Stimulated activated CD4-positive, alpha-beta T cell treated with anti-CD3 and anti-CD28 coated beads, Interleukin-2, amount 100 ng/mL, for 24 hours (primary cell): ENCODE data around the gene DNAJC30.

ENCODE experiments used
- DNase-seq, 2 donors: peaks; one replicate each; pipeline ENCODE4 v3.0.0-alpha.2; 2020

Gene DNAJC30

DNA sequence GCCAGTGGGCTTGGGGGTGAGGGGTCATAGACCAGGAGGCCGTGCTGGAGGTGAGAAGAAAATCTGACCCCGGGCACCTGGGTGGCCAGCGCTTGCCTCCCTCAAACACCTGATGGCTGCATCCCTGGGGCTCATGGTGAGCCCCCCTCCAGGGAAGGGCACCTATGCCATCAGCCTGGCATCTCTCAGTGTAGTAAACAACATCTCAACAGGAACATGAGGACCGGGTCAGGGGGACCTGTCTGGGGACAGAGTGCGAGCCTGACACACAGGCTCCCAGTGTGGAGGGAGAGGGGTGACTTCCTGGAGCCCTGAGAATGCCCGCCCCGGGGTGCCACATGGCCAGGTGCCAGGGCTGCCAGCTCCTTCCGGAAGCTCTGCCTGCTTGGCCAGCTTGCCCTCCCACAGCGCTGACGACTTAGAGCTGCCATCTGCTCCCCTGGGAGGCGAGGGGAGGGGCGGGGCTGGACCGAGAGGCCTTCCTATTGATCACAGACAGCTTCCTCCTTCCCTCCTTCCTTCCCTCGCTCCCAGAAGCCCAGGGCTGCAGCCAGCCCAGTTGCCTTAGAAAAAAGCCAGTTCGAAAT lies 23.9 kb upstream of the DNAJC30 start:
- DNase-seq: no peak

DNA sequence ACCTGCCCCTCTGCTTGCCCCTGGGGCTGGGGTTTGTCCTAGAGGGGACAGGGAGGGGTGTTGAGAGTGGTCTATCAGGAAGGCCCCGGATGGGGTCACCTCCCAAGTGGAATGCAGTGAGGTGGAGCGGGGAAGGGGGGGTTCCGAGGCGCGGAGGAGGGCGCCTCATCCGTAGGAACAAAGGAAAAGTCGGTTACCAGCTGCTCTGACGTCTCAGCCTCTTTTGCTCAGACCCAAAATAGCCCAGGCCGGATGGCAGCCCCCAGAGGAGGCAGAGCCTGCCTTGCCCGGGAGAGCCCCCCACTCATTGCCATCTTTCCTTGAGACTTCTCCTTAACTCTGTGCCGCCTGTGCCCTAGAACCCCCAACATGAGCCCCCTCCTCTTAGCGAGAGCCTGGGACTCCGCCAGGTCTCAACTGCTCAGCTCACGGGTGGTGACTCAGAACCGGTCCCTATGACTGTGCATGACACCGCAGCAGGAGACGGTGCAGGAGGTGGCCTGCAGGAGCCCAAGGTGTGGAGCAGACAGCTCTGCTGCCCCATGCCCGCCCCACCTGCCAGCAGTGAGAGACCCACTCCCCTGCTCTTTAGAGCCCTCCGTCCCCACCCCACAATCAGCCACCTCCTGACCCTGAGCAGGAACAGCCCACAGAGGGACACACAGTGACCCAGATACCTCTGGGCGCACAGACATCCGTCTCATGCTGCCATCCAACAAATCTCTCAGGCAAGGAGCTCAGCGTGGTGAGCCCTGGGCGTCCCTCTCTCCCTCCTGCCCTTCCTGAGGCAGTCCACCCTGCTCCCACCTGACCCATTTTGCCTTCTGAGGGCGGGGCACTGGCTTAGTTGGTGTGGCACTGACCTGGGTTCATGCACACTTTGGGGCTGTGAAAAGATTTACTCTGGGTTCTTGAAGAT lies 23.1 kb upstream of the DNAJC30 start:
- peak; percentile 49 to 54 for DNase-seq

DNA sequence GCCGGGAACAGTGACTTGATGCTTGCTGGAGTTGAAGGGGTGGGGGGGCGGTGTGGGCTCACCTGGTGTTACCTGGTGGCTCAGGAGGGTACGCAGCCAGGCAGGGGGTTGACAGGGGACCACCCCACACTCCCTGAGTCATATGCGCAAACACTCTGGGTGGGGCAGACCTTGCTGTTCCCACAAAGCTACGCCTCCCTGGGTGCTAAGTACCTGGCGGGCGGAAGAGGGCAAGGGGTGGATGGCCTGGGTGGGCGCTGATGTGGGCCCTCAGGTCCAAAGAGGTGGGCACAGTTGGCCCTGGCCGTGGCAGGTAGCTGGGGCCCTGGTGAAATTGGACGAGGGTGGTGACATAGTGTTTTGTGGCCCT lies 22.3 kb upstream of the DNAJC30 start:
- DNase-seq: no peak

DNA sequence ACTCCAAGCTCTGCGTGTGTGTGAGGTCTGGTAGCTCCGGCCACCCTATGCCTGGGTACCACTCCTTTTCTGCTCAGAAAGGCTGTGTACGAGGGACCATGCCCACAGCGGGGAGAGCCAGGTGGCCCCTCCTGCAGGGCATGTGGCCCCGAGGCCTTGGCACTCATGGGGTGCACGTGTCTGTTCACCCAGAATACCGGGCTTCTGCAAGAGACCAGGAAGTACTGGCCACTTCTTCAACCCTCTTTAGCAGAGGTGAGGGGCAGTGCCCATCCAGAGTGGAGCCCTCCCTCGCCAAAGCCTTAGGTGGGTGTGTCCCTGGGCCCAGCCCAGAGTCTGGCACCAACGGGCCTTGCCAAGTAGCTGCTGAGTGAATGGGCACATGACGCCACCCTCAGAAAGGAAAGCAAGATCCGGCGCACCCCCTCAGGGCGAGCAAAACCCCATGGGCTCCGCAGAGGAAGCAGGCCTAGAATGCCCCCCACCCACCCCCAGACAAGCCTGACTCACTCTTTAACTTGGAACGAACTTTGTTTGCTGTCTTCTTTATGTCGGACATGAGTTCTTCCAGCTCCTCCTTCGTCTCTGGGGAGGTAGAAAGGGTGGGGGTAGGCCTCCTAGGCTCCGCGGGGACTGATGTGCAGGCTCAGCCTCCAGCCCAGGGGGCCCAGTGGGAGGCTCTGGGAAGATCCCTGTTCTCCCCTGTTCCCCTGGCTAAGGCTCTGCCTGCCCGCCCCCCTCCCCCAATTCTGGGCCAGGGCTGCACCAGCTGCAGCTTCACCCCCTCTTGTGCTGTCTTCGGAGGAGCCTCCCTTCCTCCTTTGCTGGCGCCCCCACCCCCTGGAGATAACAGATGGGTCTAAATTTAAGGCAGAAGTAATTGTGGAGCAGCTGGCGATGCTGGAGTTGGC lies 21.6 kb upstream of the DNAJC30 start:
- no peak for DNase-seq

DNA sequence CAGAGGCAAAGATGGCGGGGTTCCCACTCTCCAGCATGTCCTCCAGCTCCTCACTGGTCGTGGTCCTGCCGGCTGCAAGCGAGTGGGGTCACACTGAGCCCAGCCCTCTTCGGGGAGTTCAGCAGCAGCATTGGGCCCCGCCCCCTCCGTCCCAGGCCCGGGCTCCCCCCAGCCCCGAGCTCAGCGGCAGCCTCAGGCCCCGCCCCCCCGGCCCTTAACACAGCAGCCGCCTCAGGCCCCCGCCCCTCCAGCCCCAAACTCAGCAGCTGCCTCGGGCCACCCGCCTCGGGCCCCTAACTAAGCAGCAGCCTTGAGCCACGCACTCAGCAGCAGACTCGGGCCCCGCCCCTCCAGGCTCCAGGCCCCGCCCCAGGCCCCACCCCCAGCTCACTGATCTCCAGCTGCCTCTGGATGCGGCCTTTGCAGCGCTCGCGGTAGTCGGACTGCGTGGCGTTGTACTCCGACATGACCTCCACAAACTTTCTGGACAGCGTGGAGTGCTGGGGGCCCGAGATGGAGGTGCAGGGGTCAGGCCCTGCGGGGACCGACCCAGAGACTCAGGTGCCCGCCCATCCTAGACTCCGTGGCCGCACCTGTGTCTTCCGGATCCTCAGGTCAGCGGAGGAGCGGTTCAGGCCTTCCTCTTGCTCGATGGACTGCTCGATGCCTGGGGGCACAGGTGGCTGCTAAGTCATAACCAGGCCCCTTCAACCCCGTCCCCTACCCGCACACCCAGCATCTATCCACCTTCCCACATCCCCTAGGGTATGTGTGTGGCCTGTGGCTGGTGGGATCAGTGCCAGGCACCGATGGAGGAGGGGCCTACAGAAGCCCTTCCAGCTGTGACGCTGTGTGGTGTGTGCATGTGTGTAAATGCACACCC lies 20.7 kb upstream of the DNAJC30 start:
- DNase-seq: peak; percentile 48 to 59

DNA sequence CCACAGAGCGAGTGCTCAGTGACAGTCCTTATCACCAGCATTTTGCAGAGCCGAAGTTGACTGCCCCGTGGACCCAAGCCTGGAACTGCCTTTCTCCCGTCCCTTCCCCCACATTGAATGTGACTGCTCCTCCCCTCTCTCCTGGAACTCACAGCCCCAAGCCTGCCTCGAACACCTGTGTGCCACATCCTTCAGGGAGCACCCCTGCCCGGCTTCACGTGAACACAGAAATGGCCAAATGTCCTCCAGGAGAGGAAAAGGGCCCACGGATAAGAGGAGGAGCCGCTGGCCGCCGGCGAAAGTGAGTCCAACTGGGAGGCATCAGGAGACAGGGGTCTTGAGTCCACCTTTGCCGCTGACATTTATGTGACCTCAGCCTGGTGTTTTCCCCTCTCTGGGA lies 20.0 kb upstream of the DNAJC30 start:
- DNase-seq: no peak

DNA sequence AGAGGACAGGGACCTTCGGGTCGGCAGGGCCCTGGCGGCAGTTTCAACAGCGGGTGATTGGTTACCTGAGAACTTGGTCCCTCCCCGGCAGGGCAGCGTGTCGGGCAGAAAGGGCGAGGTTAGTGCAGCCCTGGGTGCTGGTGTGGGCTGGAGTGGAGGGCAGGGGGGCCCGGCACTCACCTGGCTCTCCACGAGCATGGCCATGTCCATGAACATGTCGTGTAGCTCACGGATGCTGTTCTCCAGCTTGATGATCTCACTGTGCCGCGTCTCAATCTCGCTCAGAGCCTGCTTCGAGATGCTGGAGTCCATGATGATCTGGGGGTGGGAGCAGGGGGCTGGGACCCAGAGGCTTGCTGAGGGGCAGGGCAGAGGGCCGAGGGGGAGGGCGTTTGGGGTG lies 19.4 kb upstream of the DNAJC30 start:
- no peak for DNase-seq

DNA sequence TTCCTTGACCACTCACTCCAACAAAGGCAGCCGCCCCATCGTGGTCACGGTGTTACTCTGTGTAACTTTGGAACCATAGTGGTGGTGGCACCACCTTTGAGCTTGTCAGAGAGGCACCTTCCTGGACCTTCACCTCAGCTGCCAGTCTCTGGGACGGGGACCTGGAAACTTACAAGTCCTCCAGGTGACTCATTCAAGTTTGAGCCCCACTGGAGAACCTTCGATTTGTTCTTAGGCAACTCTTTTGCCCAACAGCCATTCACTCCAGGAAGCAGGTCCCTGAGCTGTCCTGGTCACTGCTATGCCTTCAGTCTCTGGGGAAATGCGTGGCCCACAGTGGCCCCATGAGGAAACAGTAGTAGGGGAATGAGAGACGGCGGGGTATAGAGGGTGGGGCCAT lies 19.0 kb upstream of the DNAJC30 start:
- no peak for DNase-seq

DNA sequence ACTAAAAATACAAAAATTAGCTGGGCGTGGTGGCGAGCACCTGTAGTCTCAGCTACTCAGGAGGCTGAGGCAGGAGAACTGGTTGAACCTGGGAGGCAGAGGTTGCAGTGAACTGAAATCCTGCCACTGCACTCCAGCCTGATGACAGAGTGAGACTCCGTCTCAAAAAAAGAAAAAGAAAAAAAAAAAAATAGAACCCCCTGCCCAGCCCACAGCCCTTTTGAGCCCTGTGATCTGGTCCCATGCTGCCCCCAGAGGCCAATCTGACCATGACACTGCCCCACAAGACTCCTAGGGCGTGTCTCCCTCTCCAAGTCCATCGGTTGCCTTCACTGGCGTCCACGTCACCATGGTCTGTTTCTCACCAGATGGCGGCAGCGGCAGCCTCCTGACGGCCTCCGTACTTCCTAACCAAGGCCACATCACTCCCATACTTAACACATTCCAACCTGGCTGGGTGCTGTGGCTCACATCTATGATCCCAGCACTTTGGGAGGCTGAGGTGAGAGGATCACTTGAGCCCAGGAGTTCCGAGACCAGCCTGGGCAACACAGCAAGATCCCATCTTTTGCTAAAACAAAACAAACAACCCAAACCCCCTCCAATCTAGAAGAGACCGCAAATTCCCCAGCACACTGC lies 18.2 kb upstream of the DNAJC30 start:
- peak; percentile 38 to 47 for DNase-seq

DNA sequence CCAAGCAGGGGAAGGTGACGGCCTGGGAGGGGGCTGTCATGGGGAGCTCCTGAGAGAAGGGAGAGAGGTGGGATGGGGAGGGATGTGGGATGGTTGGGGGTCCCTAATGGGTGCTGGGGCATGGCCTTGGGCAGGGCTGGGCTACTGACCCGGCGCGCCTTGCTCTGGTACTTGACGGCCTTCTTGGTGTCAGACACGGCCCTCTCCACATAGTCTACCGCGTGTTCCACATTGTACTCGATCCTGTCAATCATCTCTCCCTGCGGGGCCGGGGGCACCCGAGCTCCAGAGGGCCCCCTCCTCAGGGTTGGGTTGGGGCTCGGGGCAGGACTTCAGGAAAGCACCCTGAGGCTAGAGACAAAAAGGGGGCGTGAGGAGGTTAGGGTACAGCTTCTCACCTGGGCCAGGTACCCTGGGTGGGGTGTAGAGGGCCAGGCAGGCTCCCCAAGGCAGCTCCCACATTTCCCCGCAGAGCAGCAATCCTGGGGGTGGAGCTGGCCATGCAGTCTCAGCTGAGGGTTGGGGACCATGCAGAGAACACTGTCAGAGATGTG lies 17.4 kb upstream of the DNAJC30 start:
- no peak for DNase-seq

DNA sequence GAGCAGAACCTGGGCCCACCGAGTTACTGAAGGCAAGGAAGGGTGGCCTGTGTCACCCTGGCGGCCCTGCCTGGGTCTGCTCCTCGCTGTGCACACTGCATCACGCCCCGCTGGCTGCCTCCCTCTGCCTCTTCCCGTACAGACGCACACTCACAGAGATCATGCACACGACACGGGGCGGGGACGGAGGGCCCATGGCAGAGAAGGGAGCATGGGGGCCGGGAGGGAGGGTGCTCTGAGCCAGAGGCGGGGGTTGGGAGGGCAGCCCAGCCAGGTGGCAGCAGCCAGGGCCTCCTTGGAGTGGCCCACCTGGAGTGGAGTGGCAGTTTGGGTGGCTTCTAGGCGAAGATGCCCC lies 16.8 kb upstream of the DNAJC30 start:
- DNase-seq: no peak

DNA sequence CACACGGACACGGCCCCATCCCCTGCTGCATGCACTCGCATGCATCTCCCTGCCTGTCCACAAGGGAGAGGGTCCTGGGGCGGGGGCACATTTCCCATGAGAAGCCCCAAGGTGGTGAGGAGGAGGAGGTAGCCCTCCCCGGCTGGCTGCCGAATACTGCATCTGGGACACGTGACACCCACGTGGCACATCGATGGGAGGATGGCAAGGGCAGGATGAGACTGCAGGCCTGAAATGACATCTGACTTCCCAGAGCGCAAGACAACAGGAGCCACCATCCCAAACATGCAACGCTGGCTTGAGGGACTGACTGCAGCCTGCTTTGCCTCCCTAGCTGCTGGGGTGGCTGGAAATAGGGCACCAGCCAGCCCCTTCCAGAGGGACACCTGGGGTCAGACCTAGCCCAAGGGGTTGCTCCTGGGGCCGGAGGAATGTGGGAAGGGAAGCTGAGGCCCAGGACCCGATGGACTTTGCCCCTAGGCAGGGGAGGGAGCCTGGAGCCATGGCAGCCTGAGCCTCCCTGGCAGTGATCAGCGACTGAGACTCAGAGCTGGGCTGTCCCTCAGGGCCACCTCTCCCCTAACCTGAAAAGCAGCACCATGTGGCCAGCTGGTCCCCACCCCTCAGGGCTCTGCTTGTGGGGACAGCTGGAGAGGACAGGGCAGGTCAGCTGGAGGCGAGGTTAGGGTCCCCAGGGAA lies 16.3 kb upstream of the DNAJC30 start:
- no peak for DNase-seq

DNA sequence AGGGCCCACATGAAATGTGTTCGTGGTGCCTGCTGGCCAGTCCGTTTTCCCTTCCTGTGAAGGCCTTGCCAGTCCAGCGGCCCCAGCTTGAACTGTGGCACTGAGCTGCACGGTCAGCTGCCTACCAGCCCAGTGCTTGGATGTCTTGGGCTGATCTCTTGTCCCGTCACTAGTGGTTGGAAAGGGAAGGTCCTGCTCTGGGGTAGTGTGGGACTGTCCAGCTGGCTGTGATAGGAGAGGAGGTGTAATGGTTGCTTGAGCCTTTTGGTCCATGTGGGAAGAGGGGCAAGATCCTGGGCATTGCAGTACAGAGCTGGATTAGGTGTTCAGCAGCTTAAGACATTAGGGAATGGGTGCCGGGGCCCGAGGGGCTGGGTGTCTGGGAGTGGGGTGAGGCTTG lies 15.2 kb upstream of the DNAJC30 start:
- DNase-seq: no peak

DNA sequence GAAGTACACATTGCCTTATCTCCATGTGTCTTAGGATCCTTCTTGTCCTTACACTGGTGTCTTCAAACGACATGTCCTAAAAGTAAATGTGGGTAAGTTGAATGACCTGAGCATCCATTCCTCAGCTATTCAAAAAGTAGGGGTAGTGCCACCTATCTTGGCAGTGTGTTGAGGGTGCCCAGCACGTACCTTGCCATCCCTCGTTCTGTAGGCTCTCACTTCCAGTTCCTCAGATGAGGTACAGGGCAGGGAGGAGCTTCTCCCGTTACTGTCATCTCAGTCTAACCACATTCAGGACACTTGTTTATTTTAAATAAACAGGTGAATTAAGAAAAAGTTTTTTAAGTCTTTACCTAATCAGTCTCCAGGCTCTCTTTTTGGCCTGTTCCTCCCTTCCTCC lies 13.1 kb upstream of the DNAJC30 start:
- no peak for DNase-seq

DNA sequence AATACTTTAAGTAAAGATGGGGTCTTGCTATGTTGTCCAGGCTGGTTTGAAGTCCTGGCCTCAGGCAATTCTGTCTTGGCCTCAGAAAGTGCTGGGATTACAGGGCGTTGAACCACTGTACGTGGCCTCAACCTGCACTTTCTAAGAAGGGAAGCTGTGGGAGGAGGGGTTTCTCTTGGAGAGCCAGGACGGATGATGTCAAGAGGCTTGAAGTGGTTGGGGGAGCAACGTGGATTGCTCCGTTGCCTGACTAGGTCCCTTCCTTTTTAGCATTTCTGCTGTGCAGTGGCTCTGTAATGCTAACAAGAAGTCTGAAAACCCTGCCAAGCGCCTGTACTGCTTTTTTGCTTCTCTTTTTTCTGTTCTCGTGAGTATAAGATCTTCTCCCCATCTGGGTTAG lies 7.4 kb upstream of the DNAJC30 start:
- DNase-seq: no peak

DNA sequence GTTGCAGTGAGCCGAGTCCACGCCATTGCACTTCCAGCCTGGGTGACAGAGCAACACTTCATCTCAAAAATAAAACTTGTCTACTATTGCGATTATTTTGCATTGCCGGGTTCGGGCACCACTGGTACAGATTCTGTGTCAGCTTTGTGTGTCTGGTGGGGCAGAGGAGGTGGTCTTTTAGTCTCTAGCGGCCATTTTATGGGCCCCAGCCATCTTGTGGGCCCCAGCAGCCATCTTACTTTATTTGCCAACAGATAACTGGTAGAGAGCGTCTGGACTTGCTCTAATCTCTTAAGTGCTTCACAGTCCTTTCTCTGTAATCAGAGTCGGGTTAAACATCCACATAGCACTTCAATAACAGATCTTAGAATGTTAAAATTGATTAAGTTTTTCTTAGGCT lies 5.0 kb upstream of the DNAJC30 start:
- no peak for DNase-seq

DNA sequence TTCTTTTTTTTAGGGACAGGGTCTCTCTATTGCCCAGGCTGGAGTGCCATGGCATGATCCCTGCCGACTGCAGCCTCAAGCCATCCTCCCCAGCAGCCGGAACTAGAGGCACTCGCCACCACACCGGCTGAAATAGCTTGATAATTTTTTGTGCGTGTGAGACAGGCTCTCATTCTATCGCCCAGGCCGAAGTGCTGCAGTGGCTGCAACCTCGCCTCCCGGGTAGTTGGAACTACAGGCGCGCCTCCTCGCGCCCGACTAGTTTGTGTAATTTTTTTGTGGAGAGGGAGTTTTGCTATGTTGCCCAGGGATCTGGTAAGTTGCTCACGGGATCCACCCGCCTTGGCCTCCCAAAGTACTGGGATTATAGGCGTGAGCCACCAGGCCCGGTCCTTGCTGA lies 2.1 kb upstream of the DNAJC30 start:
- no peak for DNase-seq

DNA sequence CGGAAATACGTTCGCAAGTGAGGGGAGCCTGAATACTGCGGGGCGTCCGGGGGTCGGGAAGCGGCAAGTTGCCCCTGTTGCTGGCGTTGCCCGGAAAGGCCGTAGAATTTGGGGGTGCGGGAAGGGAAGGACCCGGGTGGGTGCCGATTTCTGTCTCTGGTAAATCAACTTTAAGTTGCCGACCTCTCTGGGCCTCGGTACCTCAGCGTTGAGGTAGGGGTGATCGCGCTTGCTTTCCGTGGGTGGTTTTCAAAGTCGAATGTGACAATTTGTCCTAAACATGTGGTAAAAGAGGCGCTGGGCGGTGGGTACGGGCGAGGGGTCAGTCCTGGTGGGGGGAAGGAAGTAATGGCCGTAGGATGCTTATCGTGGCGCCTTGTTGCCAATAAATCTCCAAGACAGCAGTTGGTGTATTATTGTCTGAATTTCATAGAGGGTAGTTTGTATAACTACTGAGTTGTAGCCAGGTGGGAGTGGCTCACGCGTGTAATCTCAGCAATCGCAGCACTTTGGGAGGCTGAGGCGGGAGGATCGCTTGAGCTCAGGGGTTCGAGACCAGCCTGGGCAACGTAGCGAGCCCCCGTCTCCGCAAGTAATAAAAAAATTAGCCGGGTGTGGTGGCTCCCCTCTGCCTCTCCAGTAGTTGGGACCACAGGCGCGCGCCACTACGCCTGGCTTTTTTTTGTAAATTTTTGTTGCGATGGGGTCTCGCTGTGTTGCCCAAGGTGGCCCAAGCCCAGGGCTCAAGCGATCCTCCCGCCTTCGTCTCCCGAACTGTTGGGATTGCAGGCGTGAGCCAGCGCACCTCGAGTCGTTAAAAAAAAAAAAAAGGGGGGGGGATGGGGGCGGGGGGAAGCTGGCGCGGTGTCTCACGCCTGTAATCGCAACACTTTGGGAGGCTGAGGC lies 788 bp upstream of the DNAJC30 start:
- peak in 1 of 2 donors; percentile 31 for DNase-seq

DNA sequence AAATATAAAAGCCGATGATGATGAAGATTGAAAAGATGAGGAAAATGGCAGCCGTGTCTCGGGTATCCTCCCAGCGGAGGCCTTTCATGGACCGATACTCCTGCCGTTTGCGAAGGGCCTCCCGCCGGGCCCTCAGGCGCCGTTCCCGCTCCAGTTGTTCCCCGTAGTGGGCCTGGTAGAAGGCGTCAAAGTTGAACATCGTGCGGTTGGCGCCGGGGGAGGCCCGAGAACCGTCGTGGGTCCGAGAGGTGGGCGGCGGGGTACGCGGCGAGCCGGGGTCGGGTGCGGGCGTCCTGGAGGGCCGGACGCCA lies 553 bp downstream of the DNAJC30 start:
- no peak for DNase-seq

DNA sequence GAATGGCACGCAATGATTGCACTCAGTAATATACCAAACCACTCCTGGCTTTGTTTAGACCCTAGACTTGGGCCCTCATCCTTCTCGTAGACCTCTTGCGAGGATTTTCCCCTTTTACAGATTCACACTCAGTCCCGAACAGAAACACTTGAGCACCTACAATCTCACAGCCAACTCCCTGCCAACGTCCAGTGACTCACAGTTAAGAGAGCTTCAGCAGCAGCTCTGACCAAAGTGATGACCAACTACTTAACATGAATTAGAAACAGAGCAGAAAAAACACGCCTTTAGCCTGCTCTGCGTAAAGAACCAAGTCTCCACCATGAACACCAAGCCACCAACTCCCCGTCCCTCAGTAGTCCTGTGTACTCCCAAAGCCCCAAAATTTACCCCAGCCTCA lies 2.2 kb downstream of the DNAJC30 start:
- no peak for DNase-seq
